K562 (cell line): Measurements from ENCODE around the gene SND1. TPM values are rescaled to one million over a fixed set of nuclear protein-coding genes. Genes with fewer than 3 reads are reported as not detected.

Experiments used
- ATAC-seq: fragments of 200-7000 bp; cut with Tn5 transposase; 3 replicates; pipeline ENCODE4 v1.9.1; 2020; ENCODE audit warnings: moderate library complexity
- BruUV-seq: library from RNA; stranded (reverse); fragments of 400-500 nt; replicated peaks from 2 replicates; lab custom pipeline; 2021; lab: Mats Ljungman, UMichigan
- CTCF ChIA-PET: fragments of 300-600 bp; formaldehyde crosslinking; extraction: SDS; loops from one replicate; lab custom pipeline; 2021; ENCODE audit warnings: low intra/inter-chr PET ratio; lab: Yijun Ruan, JAX
- POLR2A ChIA-PET: fragments of 300-600, 350-650 bp; sonication (Branson Sonifier 250); formaldehyde crosslinking; extraction: SDS; loops from one replicate; lab custom pipeline; 2021; ENCODE audit warnings: antibody characterized with exemption, inconsistent platforms; lab: Yijun Ruan, JAX
- DNase-seq, 4 experiments: peaks; one replicate each; pipeline versions ENCODE4 v3.0.0 to v3.0.0-alpha.2; 2011 to 2018; ENCODE audit warnings: low spot score in 3 of 4, mixed read lengths in 3 of 4; ENCODE audit errors: extremely low read depth in 1 of 4
- FAIRE-seq: peaks from 2 replicates; lab custom pipeline; 2011; peaks lifted over from hg19 to GRCh38; lab: Jason Lieb, UNC
- H2AFZ ChIP-seq: 2 replicates; pipeline ENCODE4 v1.6.0; 2011; ENCODE audit warnings: low read depth, low read length, control low read depth, inconsistent platforms
- H3K27ac ChIP-seq: fragments of 200-600 bp; 3 replicates; pipeline ENCODE4 v1.8.0; 2011; ENCODE audit warnings: low read depth, mild to moderate bottlenecking, control low read depth, inconsistent platforms, low read length, moderate library complexity, mixed read lengths; ENCODE audit errors: extremely low read depth
- H3K27me3 ChIP-seq, 2 experiments: fragments of 300-600 bp in 1 of 2; 2 replicates in 1 of 2; 3 replicates in 1 of 2; pipeline versions ENCODE4 v1.6.0 to v1.8.0; 2011; ENCODE audit warnings: inconsistent platforms in 2 of 2, low read length in 2 of 2, mild to moderate bottlenecking in 1 of 2, mixed read lengths in 1 of 2, moderate library complexity in 1 of 2; ENCODE audit not compliant: control insufficient read depth in 2 of 2, insufficient read depth in 2 of 2
- H3K36me3 ChIP-seq: fragments of 300-600 bp; 3 replicates; pipeline ENCODE4 v1.8.0; 2011; ENCODE audit warnings: mild to moderate bottlenecking, low read length, inconsistent platforms; ENCODE audit not compliant: control insufficient read depth, insufficient read depth
- H3K4me1 ChIP-seq, 2 experiments: fragments of 200-600 bp in 1 of 2; replicated peaks in 1 of 2; 2 replicates in 1 of 2; 3 replicates in 1 of 2; pipeline versions ENCODE4 v1.5.1 to v1.8.0; 2011; ENCODE audit warnings: inconsistent platforms in 2 of 2, low read length in 2 of 2, mild to moderate bottlenecking in 1 of 2, mixed read lengths in 1 of 2, moderate library complexity in 1 of 2; ENCODE audit not compliant: control insufficient read depth in 2 of 2, insufficient read depth in 2 of 2
- H3K4me2 ChIP-seq: 2 replicates; pipeline ENCODE4 v1.6.1; 2011; ENCODE audit warnings: low read length, control low read depth, inconsistent platforms, mixed read lengths; ENCODE audit not compliant: insufficient read depth
- H3K4me3 ChIP-seq: fragments of 200-600 bp; sonication (generic), shearing (Covaris generic); 2 replicates; pipeline ENCODE4 v1.5.1; 2016; ENCODE audit warnings: control low read depth, inconsistent platforms
- H3K79me2 ChIP-seq: fragments of 200-600 bp; 3 replicates; pipeline ENCODE4 v1.8.0; 2011; ENCODE audit warnings: low read length, inconsistent platforms; ENCODE audit not compliant: control insufficient read depth, insufficient read depth
- H3K9ac ChIP-seq, 2 experiments: 2 replicates each; pipeline versions ENCODE4 v1.6.0 to v1.6.1; 2011; ENCODE audit warnings: low read depth in 2 of 2, low read length in 2 of 2, control low read depth in 1 of 2, inconsistent platforms in 1 of 2, mild to moderate bottlenecking in 1 of 2, mixed read lengths in 1 of 2; ENCODE audit not compliant: insufficient read depth in 1 of 2
- H3K9me1 ChIP-seq: one replicate; pipeline ENCODE4 v1.6.0; 2011; ENCODE audit warnings: inconsistent platforms, mild to moderate bottlenecking, low read length, moderate library complexity; ENCODE audit not compliant: control insufficient read depth, insufficient read depth
- H3K9me3 ChIP-seq: replicated peaks from 2 replicates; pipeline ENCODE4 v1.5.1; 2011; ENCODE audit warnings: low read depth, low read length, inconsistent platforms; ENCODE audit not compliant: control insufficient read depth, insufficient read depth
- H4K20me1 ChIP-seq: replicated peaks from 2 replicates; pipeline ENCODE4 v1.6.1; 2011; ENCODE audit warnings: low read length, inconsistent platforms, mixed read lengths; ENCODE audit not compliant: control insufficient read depth, insufficient read depth
- CBX1 ChIP-seq: sonication (generic); IDR thresholded peaks from 2 replicates; pipeline ENCODE4 v1.6.1; 2016; ENCODE audit warnings: antibody characterized with exemption, low read depth, mild to moderate bottlenecking
- CHAMP1 ChIP-seq: fragments of 450-650 bp; IDR thresholded peaks from 2 replicates; pipeline ENCODE4 v1.6.1; 2016; ENCODE audit warnings: mild to moderate bottlenecking
- HSF4 ChIP-seq: fragments of 250-450 bp; sonication (Bioruptor Pico); IDR thresholded peaks from 2 replicates; pipeline ENCODE4 v2.1.2; 2022; ENCODE audit warnings: mild to moderate bottlenecking, moderate library complexity, borderline replicate concordance
- KLF13 ChIP-seq: fragments of 450-650 bp; IDR thresholded peaks from 2 replicates; pipeline ENCODE4 v1.6.1; 2016; ENCODE audit warnings: missing genetic modification characterization, low read depth, mild to moderate bottlenecking, missing compliant biosample characterization, moderate library complexity, borderline replicate concordance
- MYBL2 ChIP-seq, 2 experiments: fragments of 450-650 bp in 1 of 2; sonication (generic) in 1 of 2; formaldehyde crosslinking in 1 of 2; IDR thresholded peaks; 2 replicates each; pipeline versions ENCODE4 v1.6.1 to v1.8.1; 2017 to 2022; ENCODE audit warnings: borderline replicate concordance in 1 of 2, inconsistent platforms in 1 of 2, low read depth in 1 of 2, mild to moderate bottlenecking in 1 of 2, missing genetic modification reagents in 1 of 2, moderate library complexity in 1 of 2
- NELFE ChIP-seq: IDR thresholded peaks from 2 replicates; pipeline ENCODE4 v1.6.1; 2011; ENCODE audit warnings: mild to moderate bottlenecking; ENCODE audit not compliant: insufficient read depth, insufficient read length
- RBM14 ChIP-seq: fragments of 200-400 bp; formaldehyde crosslinking; IDR thresholded peaks from 2 replicates; pipeline ENCODE4 v1.6.1; 2018; ENCODE audit warnings: low read depth, mild to moderate bottlenecking, low read length, moderate library complexity, borderline replicate concordance; ENCODE audit not compliant: insufficient read depth
- RFX1 ChIP-seq: fragments of 450-650 bp; IDR thresholded peaks from 2 replicates; pipeline ENCODE4 v1.6.1; 2016; ENCODE audit warnings: mild to moderate bottlenecking, moderate library complexity
- ZNF277 ChIP-seq: fragments of 250-450 bp; sonication (Bioruptor Pico); IDR thresholded peaks from 2 replicates; pipeline ENCODE4 v1.8.0; 2022; ENCODE audit warnings: inconsistent platforms, mild to moderate bottlenecking, moderate library complexity, borderline replicate concordance
- ZZZ3 ChIP-seq: fragments of 450-650 bp; IDR thresholded peaks from 2 replicates; pipeline ENCODE4 v1.6.1; 2016; ENCODE audit warnings: antibody characterized with exemption, mild to moderate bottlenecking, moderate library complexity
- WGBS: fragments of 100-300 bp; shearing (Covaris generic); methylation state at CpG from one replicate; pipeline ENCODE4 v1.1.6; 2016; ENCODE audit warnings: low coverage, mixed read lengths; ENCODE audit not compliant: insufficient coverage; ENCODE audit errors: missing lambda C conversion rate; 5-methylcytosine and 5-hydroxymethylcytosine counted together
- in situ Hi-C: fragments of 300-500 bp; cut with MboI; formaldehyde crosslinking; loops from 4 replicates; pipeline ENCODE4 v1.15.0; 2018; ENCODE audit warnings: inconsistent platforms, mixed read lengths
- intact Hi-C: fragments of 100-400 bp; cut with micrococcal nuclease; formaldehyde crosslinking; loops from 2 replicates; pipeline ENCODE4 v1.14.2; 2022
- polyA plus RNA-seq, 8 experiments: library from polyadenylated mRNA; depleted of rRNA in 4 of 8; stranded (reverse) in 5 of 8; unstranded in 3 of 8; fragments of >200 nt; fragmentation: Nextera tagmentation in 2 of 8; fragmentation: Illumina TruSeq in 1 of 8; extraction: Ambion mirVana in 2 of 8; extraction: Trizol in 1 of 8; gene quantifications; 2 replicates each; pipeline versions ENCODE4 v1.2.1 to v1.2.3, GENCODE V29; 2011 to 2014; ENCODE audit warnings: inconsistent platforms in 1 of 8, missing spikeins in 1 of 8
- total RNA-seq, 7 experiments: library from RNA; depleted of rRNA in 6 of 7; stranded (reverse); fragments of >200 nt in 6 of 7; fragmentation: Illumina TruSeq in 2 of 7; extraction: Trizol in 2 of 7; gene quantifications; 2 replicates each; pipeline versions ENCODE4 v1.2.1 to v1.2.3, GENCODE V29; 2011 to 2021; ENCODE audit warnings: low replicate concordance in 1 of 7

Gene SND1
- total and polyA plus RNA-seq, 9 of the 15 experiments (the other 6 are each of a cell fraction or from before 2014, with no cell fraction given) = 46.5 to 307 (median 191) TPM

- FAIRE-seq = no peak
- intact Hi-C loops = no loop called here
- no TSS peak for BruUV-seq
- WGBS = 80% methylated on average over 6 of the region's 6 CpGs
- Histone ChIP-seq H3K27ac (no peak overlapping the region), H3K9me1 (peaks cover 7% of the 10 kb centered on the region), H3K27me3 (no peaks in the 10 kb centered on the region), H3K4me1 (peaks cover 3 to 8% of the 10 kb centered on the region in 2 experiments; a peak in 4 of 5 replicates), H3K4me3 (no peak overlapping the region), H3K4me2 (no peak overlapping the region), H2AFZ (no peak overlapping the region), H3K9ac (no peak overlapping the region), H3K9me3 (peaks cover 12% of the 10 kb centered on the region), H3K36me3 (peaks cover 61% of the 10 kb centered on the region), H4K20me1 (no peaks in the 10 kb centered on the region), H3K79me2 (peaks cover 4% of the 10 kb centered on the region; the same call in 1 of the 3 replicates)
- no peak for DNase-seq
- ChIA-PET CTCF (no interaction called here), POLR2A (interaction anchor here (0.7 to 1.4 kb wide), 4 partner anchors 10 to 178 kb away, joined by 3 to 5 read pairs (median 3); no protein-coding TSS in a partner anchor)
- in situ Hi-C loops = no loop called here
- ATAC-seq = no peak
- TF ChIP-seq HSF4 (no peak), CBX1 (no peak), KLF13 (tag) (no peak), ZZZ3 (no peak), ZNF277 (peak; percentile 55; the same call in 1 of the 2 replicates), MYBL2 (IDR thresholded peaks at IDR 0.05; ENCODE audit: low read depth) (no peak), MYBL2 (CRISPR knock-in tag; IDR thresholded peaks at IDR 0.05; ENCODE audit: borderline replicate concordance) (no peak), CHAMP1 (no peak), RFX1 (0 out of 2 replicates have a peak, but pooled peaks have one; percentile 12), RBM14 (no peak), NELFE (no peak)
Measured at GRCh38 chr7:128025380-128025779, 373.4 kb downstream of the SND1 start.
